ENCODE results near the gene SLC24A5.

Gene SLC24A5

GRCh38 chr15:48090666-48091065 is 30.1 kb upstream of the SLC24A5 start:
- DNase-seq (ENCODE audit: low read depth, low spot score) = no peak
- H3K4me3 ChIP-seq (ENCODE audit: low read depth, low read length) = no peak overlapping the region
- CTCF ChIA-PET = interaction anchor here (1.4 kb wide), 1 partner anchor 160 kb away, joined by 4 read pairs; no protein-coding TSS in a partner anchor
- TF ChIP-seq, protein P1, sequence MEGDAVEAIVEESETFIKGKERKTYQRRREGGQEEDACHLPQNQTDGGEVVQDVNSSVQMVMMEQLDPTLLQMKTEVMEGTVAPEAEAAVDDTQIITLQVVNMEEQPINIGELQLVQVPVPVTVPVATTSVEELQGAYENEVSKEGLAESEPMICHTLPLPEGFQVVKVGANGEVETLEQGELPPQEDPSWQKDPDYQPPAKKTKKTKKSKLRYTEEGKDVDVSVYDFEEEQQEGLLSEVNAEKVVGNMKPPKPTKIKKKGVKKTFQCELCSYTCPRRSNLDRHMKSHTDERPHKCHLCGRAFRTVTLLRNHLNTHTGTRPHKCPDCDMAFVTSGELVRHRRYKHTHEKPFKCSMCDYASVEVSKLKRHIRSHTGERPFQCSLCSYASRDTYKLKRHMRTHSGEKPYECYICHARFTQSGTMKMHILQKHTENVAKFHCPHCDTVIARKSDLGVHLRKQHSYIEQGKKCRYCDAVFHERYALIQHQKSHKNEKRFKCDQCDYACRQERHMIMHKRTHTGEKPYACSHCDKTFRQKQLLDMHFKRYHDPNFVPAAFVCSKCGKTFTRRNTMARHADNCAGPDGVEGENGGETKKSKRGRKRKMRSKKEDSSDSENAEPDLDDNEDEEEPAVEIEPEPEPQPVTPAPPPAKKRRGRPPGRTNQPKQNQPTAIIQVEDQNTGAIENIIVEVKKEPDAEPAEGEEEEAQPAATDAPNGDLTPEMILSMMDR (IDR thresholded peaks at IDR 0.05; ENCODE audit: insufficient read depth, low read length, missing control alignments) = no peak
- POLR2A ChIA-PET = no interaction called here

DNA sequence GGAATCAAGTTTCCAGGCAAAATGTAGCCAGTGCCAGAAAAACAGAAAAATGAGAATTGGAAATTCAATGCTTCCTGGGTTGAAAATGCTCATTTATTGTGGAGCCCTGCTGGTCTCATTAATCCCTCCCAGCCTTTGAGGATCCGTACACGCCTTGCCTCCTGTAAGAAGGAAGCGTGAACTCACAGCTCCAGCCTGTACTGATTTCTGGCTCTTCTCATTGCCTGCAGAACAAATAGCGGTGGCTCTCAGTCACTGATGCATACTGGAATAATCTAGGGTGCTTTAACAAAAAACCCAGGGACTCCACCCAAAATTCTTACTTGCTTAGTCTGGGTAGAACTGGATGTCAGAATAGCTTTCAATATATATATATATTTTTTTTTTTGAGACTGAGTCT is 29.3 kb upstream of the SLC24A5 start:
- TF ChIP-seq, protein P1 (IDR thresholded peaks at IDR 0.05; ENCODE audit: insufficient read depth, low read length, missing control alignments) = no peak
- ChIA-PET POLR2A (no interaction called here), CTCF (interaction anchor here (1.4 kb wide), 1 partner anchor 159 kb away, joined by 4 read pairs; no protein-coding TSS in a partner anchor)
- H3K4me3 ChIP-seq (ENCODE audit: low read depth, low read length) = no peak overlapping the region
- no peak for DNase-seq (ENCODE audit: low read depth, low spot score)

GRCh38 chr15:48096355-48096786 is 24.4 kb upstream of the SLC24A5 start:
- ChIA-PET POLR2A (no interaction called here), CTCF (interaction anchor here (0.9 to 2.3 kb wide), 2 partner anchors 11 to 15 kb away, joined by 3 to 10 read pairs; no protein-coding TSS in a partner anchor)
- TF ChIP-seq, protein P1 (IDR thresholded peaks at IDR 0.05; ENCODE audit: insufficient read depth, low read length, missing control alignments) = no peak
- no peak overlapping the region for H3K4me3 ChIP-seq (ENCODE audit: low read depth, low read length)
- no peak for DNase-seq (ENCODE audit: low read depth, low spot score)

GRCh38 chr15:48096813-48097212 is 24.0 kb upstream of the SLC24A5 start:
- CTCF ChIA-PET = interaction anchor here (0.9 to 2.3 kb wide), 2 partner anchors 12 to 15 kb away, joined by 3 to 10 read pairs; no protein-coding TSS in a partner anchor
- POLR2A ChIA-PET = no interaction called here

DNA sequence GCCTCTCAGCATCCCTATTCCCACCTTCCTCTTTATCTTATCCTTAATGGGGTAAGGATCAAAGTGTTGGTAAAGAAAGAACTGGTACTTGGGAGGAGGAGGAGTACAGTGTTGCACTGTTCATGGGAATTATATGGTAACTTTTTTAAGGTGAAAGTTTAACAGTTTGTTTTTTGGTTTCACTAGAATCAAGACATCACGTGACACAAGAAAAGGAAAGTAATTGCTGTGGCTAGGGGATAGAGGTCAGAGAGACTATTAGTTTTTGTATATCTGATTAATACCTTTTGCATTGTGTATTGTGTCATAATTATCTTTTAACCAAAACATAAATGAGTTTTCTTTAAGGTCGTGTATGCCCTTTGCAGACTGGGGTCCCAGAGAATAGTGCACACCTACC is 23.5 kb upstream of the SLC24A5 start:
- CTCF ChIA-PET = interaction anchor here (0.9 kb wide), 1 partner anchor 14 kb away, joined by 3 read pairs; no protein-coding TSS in a partner anchor
- POLR2A ChIA-PET = no interaction called here
- no peak overlapping the region for H3K4me3 ChIP-seq (ENCODE audit: low read depth, low read length)
- TF ChIP-seq, protein P1 (IDR thresholded peaks at IDR 0.05; ENCODE audit: insufficient read depth, low read length, missing control alignments) = no peak
- DNase-seq (ENCODE audit: low read depth, low spot score) = no peak

More at GRCh38 chr15:48096813-48097212, 24.0 kb upstream of the SLC24A5 start:
- DNase-seq (ENCODE audit: low read depth, low spot score) = peak; percentile 69
- TF ChIP-seq, protein P1 (IDR thresholded peaks at IDR 0.05; ENCODE audit: insufficient read depth, low read length, missing control alignments) = no peak
- no peak overlapping the region for H3K4me3 ChIP-seq (ENCODE audit: low read depth, low read length)

DNA sequence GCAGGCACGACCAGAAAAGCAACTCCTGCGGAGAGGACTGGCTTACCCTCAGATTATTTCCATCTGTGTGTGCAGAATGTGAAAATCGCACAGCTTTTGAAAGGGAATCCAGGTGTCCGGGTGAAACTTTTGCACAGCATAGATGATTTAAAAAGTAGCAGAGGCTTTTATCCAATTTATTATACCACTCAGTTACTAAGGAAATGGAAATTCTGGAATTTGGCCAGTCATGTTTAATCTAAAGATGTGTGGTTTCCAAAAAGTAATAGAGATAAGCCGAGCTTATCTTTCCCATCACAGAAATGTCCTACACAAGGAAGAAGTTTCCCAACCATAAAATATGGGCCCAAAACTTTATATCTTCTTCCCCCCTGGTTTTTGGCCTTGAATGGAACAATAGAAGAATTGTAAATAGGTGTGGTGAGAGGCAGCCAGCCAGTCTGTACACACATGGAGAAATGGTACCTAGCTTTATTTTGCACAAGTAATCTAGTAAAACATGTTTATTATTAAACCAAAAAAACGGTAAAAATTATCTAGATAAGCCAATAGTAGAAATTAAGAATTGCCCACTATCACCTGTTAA is 19.3 kb upstream of the SLC24A5 start:
- POLR2A ChIA-PET = no interaction called here
- no peak overlapping the region for H3K4me3 ChIP-seq (ENCODE audit: low read depth, low read length)
- no peak for DNase-seq (ENCODE audit: low read depth, low spot score)
- TF ChIP-seq, protein P1 (IDR thresholded peaks at IDR 0.05; ENCODE audit: insufficient read depth, low read length, missing control alignments) = no peak
- CTCF ChIA-PET = interaction anchor here (1.5 kb wide), 1 partner anchor 9 kb away, joined by 4 read pairs; no protein-coding TSS in a partner anchor

All from AG04449 (cell line).